ENCODE results near the gene GPM6B. TPM values are rescaled to one million over a fixed set of nuclear protein-coding genes. Genes with fewer than 3 reads are reported as not detected.
A peak's percentile ranks its signal among the peaks of the same experiment; 100 is the strongest.

GPM6B gene
- total RNA-seq, 4 donors from 2014 or later, result 199 to 408 (median 299) TPM

- 51 to 56% methylated on average over 6 of the region's 6 CpGs for whole genome bisulfite sequencing, 2 donors
Measured at GRCh38 chrX:13825178-13825762, 8.4 kb upstream of the GPM6B start.

GRCh38 chrX:13824746-13825145, 7.9 kb upstream of the GPM6B start:
- Histone ChIP-seq H3K9me3 (no peaks in the 10 kb centered on the region), H3K4me3 (no peak overlapping the region), H3K4me1 (no peaks in the 10 kb centered on the region), H3K36me3 (no peaks in the 10 kb centered on the region), H3K27ac (peak overlapping the region in 1 of 4 donors; percentile 24), H3K27me3 (no peaks in the 10 kb centered on the region)
- WGBS, 2 donors, result 74 to 78% methylated on average over 5 to 6 of the region's 6 CpGs
- no peak for DNase-seq (ENCODE audit: low spot score in 2 of 2)
- TF ChIP-seq EP300 (IDR thresholded peaks at IDR 0.05), result no peak
- no peak for TF ChIP-seq CTCF (IDR thresholded peaks at IDR 0.05)
- TF ChIP-seq POLR2A (IDR thresholded peaks at IDR 0.05), result no peak

More at GRCh38 chrX:13825178-13825762, 8.4 kb upstream of the GPM6B start:
- Histone ChIP-seq H3K27ac (peak overlapping the region in 1 of 4 donors; percentile 24), H3K4me1 (no peaks in the 10 kb centered on the region), H3K4me3 (no peak overlapping the region), H3K9me3 (no peaks in the 10 kb centered on the region), H3K27me3 (no peaks in the 10 kb centered on the region), H3K36me3 (no peaks in the 10 kb centered on the region)
- DNase-seq (ENCODE audit: low spot score in 2 of 2), result no peak
- TF ChIP-seq EP300 (IDR thresholded peaks at IDR 0.05) (no peak), CTCF (IDR thresholded peaks at IDR 0.05) (no peak)

GRCh38 chrX:13821738-13822137, 4.8 kb upstream of the GPM6B start:
- Histone ChIP-seq H3K27me3 (peaks cover 0 to 12% of the 10 kb centered on the region in 2 donors), H3K4me3 (no peak overlapping the region), H3K27ac (no peak overlapping the region), H3K36me3 (no peaks in the 10 kb centered on the region), H3K4me1 (no peaks in the 10 kb centered on the region), H3K9me3 (no peaks in the 10 kb centered on the region)
- WGBS, 2 donors, result 83 to 92% methylated on average over 6 of the region's 6 CpGs
- no peak for TF ChIP-seq POLR2A (IDR thresholded peaks at IDR 0.05)
- TF ChIP-seq EP300 (IDR thresholded peaks at IDR 0.05), result no peak
- no peak for TF ChIP-seq CTCF (IDR thresholded peaks at IDR 0.05)
- no peak for DNase-seq (ENCODE audit: low spot score in 2 of 2)

GRCh38 chrX:13816176-13816575, 717 bp downstream of the GPM6B start:
- peaks cover 0 to 13% of the 10 kb centered on the region in 2 donors for H3K27me3 ChIP-seq
- peak overlapping the region; percentile 18 to 41 (median 24) for H3K4me3 ChIP-seq
- WGBS, 2 donors, result 44 to 74% methylated on average over 6 of the region's 6 CpGs
- no peaks in the 10 kb centered on the region for H3K4me1 ChIP-seq
- no peaks in the 10 kb centered on the region for H3K36me3 ChIP-seq
- no peaks in the 10 kb centered on the region for H3K9me3 ChIP-seq
- H3K27ac ChIP-seq, result peak overlapping the region; percentile 53 to 82 (median 66)
- no peak for TF ChIP-seq POLR2A (IDR thresholded peaks at IDR 0.05)
- TF ChIP-seq EP300 (IDR thresholded peaks at IDR 0.05), result no peak
- no peak for TF ChIP-seq CTCF (IDR thresholded peaks at IDR 0.05)
- DNase-seq (ENCODE audit: low spot score in 2 of 2), result no peak

GRCh38 chrX:13815664-13816063, 1.2 kb downstream of the GPM6B start:
- H3K27me3 ChIP-seq, result peaks cover 0 to 13% of the 10 kb centered on the region in 2 donors
- DNase-seq (ENCODE audit: low spot score in 2 of 2), result no peak
- TF ChIP-seq POLR2A (IDR thresholded peaks at IDR 0.05), result no peak
- no peak for TF ChIP-seq EP300 (IDR thresholded peaks at IDR 0.05)
- TF ChIP-seq CTCF (IDR thresholded peaks at IDR 0.05), result no peak
- WGBS, 2 donors, result 57 to 73% methylated on average over 7 of the region's 7 CpGs
- H3K4me3 ChIP-seq, result peak overlapping the region in 2 of 4 donors; percentile 22 to 41
- no peaks in the 10 kb centered on the region for H3K9me3 ChIP-seq
- H3K4me1 ChIP-seq, result no peaks in the 10 kb centered on the region
- no peaks in the 10 kb centered on the region for H3K36me3 ChIP-seq
- peak overlapping the region; percentile 53 to 82 (median 66) for H3K27ac ChIP-seq

All from tibial nerve (tissue), 4 donors.